Activated naive CD8-positive, alpha-beta T cell treated with anti-CD3 and anti-CD28 coated beads, Interleukin-2, amount 10 ng/mL, durations not matched to agents 7 days and 5 days (primary cell): Measurements from ENCODE around the gene TUBB8. TPM values are rescaled to one million over a fixed set of nuclear protein-coding genes. Genes with fewer than 3 reads are reported as not detected.

Experiments used
- ATAC-seq: fragments of 150-1000 bp; cut with Tn5 transposase; one replicate; pipeline ENCODE4 v1.10.0; 2021; ENCODE audit warnings: low read depth, moderate library complexity
- POLR2A ChIA-PET: fragments of 350-600 bp; sonication (Branson Sonifier 250); formaldehyde crosslinking; loops from one replicate; lab custom pipeline; 2021; ENCODE audit warnings: antibody characterized with exemption; lab: Charles Lee
- DNase-seq: peaks from one replicate; pipeline ENCODE4 v3.0.0; 2021
- H3K27ac Mint-ChIP-seq: one replicate; pipeline ENCODE4 v1.8.0; 2022; ENCODE audit warnings: mild to moderate bottlenecking, mixed read lengths
- H3K27me3 Mint-ChIP-seq: one replicate; pipeline ENCODE4 v1.8.0; 2022; ENCODE audit warnings: mild to moderate bottlenecking, moderate library complexity, mixed read lengths
- H3K36me3 Mint-ChIP-seq: one replicate; pipeline ENCODE4 v1.8.0; 2021; ENCODE audit warnings: mild to moderate bottlenecking, mixed read lengths
- H3K4me1 Mint-ChIP-seq: one replicate; pipeline ENCODE4 v1.8.0; 2021; ENCODE audit warnings: mixed read lengths
- H3K4me3 Mint-ChIP-seq: one replicate; pipeline ENCODE4 v1.8.0; 2022; ENCODE audit warnings: mild to moderate bottlenecking, moderate library complexity, mixed read lengths
- H3K9me3 Mint-ChIP-seq: one replicate; pipeline ENCODE4 v1.8.0; 2021; ENCODE audit warnings: mixed read lengths
- total RNA-seq, 2 experiments: library from RNA; stranded (reverse); gene quantifications; one replicate each; pipeline ENCODE4 v1.2.3, GENCODE V29; 2021

Gene TUBB8
- total RNA-seq: not detected

DNA sequence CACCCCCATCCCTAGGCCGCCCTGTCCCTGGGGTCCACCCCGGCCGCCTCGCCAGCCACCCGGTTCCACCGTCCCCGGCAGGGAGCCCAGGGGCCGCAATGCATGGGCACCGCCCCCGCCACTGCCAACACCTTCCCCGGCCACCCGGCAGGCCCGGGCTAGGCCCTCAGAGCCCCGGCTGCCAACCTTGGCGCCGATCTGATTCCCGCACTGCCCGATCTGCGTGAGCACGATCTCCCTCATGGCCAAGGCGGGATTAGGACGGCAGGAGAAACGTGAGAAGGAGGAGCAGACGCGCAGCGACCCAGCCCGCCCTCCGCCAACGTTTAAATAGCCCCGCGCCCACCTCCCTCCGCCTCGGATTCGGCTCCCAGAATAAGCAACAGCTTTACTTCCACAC lies at the start of gene TUBB8:
Gene TUBB8 (minus strand): TSS at position 301 of the 400 bp plus-strand sequence. CDS start 58 bp downstream, at position 243.
- no peaks in the 10 kb centered on the region for H3K36me3 Mint-ChIP-seq
- H3K4me1 Mint-ChIP-seq: no peaks in the 10 kb centered on the region
- no peak within 1 kb of the TSS for H3K27ac Mint-ChIP-seq
- DNase-seq: no peak
- ATAC-seq: no peak
- H3K9me3 Mint-ChIP-seq: no peaks in the 10 kb centered on the region
- no peak within 1 kb of the TSS for H3K4me3 Mint-ChIP-seq
- H3K27me3 Mint-ChIP-seq: peaks cover 2% of the 10 kb centered on the region
- POLR2A ChIA-PET: no interaction called here

GRCh38 chr10:96466-96865 lies 47.4 kb upstream of the TUBB8 start:
- Mint-ChIP-seq H3K4me1 (no peaks in the 10 kb centered on the region), H3K36me3 (peaks cover 5% of the 10 kb centered on the region), H3K9me3 (peaks cover 18% of the 10 kb centered on the region), H3K4me3 (no peak overlapping the region), H3K27me3 (peaks cover 3% of the 10 kb centered on the region), H3K27ac (no peak overlapping the region)
- POLR2A ChIA-PET: no interaction called here
- ATAC-seq (no peak), DNase-seq (no peak)

- POLR2A ChIA-PET: no interaction called here
- H3K9me3 Mint-ChIP-seq: peaks cover 18% of the 10 kb centered on the region
- DNase-seq: no peak
- no peak overlapping the region for H3K27ac Mint-ChIP-seq
- peaks cover 5% of the 10 kb centered on the region for H3K36me3 Mint-ChIP-seq
- H3K27me3 Mint-ChIP-seq: peaks cover 3% of the 10 kb centered on the region
- H3K4me3 Mint-ChIP-seq: no peak overlapping the region
- no peaks in the 10 kb centered on the region for H3K4me1 Mint-ChIP-seq
- ATAC-seq: no peak
Measured at GRCh38 chr10:95356-96115, 46.4 kb upstream of the TUBB8 start.

GRCh38 chr10:94613-95012 lies 45.5 kb upstream of the TUBB8 start:
- ATAC-seq (no peak), DNase-seq (no peak)
- Mint-ChIP-seq H3K4me3 (no peak overlapping the region), H3K27me3 (peaks cover 3% of the 10 kb centered on the region), H3K36me3 (peaks cover 5% of the 10 kb centered on the region), H3K4me1 (peaks cover 2% of the 10 kb centered on the region), H3K27ac (no peak overlapping the region), H3K9me3 (peaks cover 18% of the 10 kb centered on the region)
- POLR2A ChIA-PET: interaction anchor here (0.6 kb wide), 1 partner anchor 41 kb away, joined by 3 read pairs; the partner anchor contains the start of gene ZMYND11

GRCh38 chr10:92846-93245 lies 43.8 kb upstream of the TUBB8 start:
- no peak for ATAC-seq
- H3K9me3 Mint-ChIP-seq: peaks cover 18% of the 10 kb centered on the region
- DNase-seq: no peak
- H3K27me3 Mint-ChIP-seq: peaks cover 6% of the 10 kb centered on the region
- no peak overlapping the region for H3K27ac Mint-ChIP-seq
- H3K36me3 Mint-ChIP-seq: peaks cover 5% of the 10 kb centered on the region
- POLR2A ChIA-PET: no interaction called here
- peaks cover 5% of the 10 kb centered on the region for H3K4me1 Mint-ChIP-seq
- H3K4me3 Mint-ChIP-seq: no peak overlapping the region

GRCh38 chr10:92153-92552 lies 43.1 kb upstream of the TUBB8 start:
- DNase-seq (no peak), ATAC-seq (no peak)
- H3K4me1 Mint-ChIP-seq: peaks cover 8% of the 10 kb centered on the region
- peaks cover 6% of the 10 kb centered on the region for H3K27me3 Mint-ChIP-seq
- H3K36me3 Mint-ChIP-seq: peaks cover 4% of the 10 kb centered on the region
- H3K4me3 Mint-ChIP-seq: no peak overlapping the region
- no peak overlapping the region for H3K27ac Mint-ChIP-seq
- POLR2A ChIA-PET: no interaction called here
- peaks cover 14% of the 10 kb centered on the region for H3K9me3 Mint-ChIP-seq

DNA sequence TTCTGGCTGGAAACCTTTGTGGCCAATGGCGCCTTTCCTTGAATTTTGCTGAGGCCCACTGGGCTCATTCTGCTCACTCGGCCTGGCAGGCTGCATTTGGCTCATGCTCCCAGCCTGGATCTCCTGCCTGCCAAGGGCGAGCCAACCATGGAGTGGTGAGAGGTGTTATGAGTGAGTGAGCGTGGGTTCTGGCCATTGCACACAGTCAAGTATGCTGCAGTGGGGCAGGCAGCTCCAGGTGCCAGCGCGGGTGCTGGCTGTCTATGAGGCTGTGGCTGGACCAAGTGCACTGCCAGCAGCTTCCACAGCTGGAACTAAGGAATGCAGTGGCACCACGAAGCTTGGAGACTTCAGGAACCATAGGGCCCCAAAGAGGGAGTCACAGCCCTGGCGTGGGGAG lies 42.2 kb upstream of the TUBB8 start:
- H3K4me1 Mint-ChIP-seq: peaks cover 8% of the 10 kb centered on the region
- POLR2A ChIA-PET: no interaction called here
- peaks cover 10% of the 10 kb centered on the region for H3K9me3 Mint-ChIP-seq
- ATAC-seq (no peak), DNase-seq (no peak)
- H3K4me3 Mint-ChIP-seq: no peak overlapping the region
- no peak overlapping the region for H3K27ac Mint-ChIP-seq
- peaks cover 3% of the 10 kb centered on the region for H3K36me3 Mint-ChIP-seq
- H3K27me3 Mint-ChIP-seq: peaks cover 6% of the 10 kb centered on the region

GRCh38 chr10:90161-90560 lies 41.1 kb upstream of the TUBB8 start:
- Mint-ChIP-seq H3K36me3 (no peaks in the 10 kb centered on the region), H3K4me3 (no peak overlapping the region), H3K27me3 (peaks cover 6% of the 10 kb centered on the region), H3K27ac (no peak overlapping the region), H3K4me1 (peaks cover 8% of the 10 kb centered on the region), H3K9me3 (peaks cover 5% of the 10 kb centered on the region)
- ATAC-seq (no peak), DNase-seq (no peak)
- POLR2A ChIA-PET: no interaction called here

DNA sequence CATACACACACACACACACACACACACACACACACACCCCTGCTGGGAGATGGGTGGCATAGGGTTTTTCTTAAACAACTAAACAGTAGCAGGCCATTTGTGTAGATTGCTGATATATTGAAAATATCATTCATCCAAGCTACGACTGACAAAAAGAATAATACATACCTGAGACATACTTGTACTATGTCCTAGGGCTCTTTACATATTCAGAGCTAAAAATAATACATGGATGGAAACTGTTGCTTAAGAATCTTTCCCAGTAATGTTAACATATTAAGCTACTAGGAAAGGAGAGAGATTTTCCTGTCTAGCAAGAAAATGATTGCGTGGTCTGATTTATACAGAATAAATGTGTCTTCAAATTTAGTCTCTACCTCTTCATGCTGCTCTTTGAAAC lies 40.2 kb upstream of the TUBB8 start:
- no peaks in the 10 kb centered on the region for H3K9me3 Mint-ChIP-seq
- ATAC-seq (no peak), DNase-seq (no peak)
- no peak overlapping the region for H3K4me3 Mint-ChIP-seq
- peaks cover 8% of the 10 kb centered on the region for H3K4me1 Mint-ChIP-seq
- H3K27ac Mint-ChIP-seq: no peak overlapping the region
- peaks cover 6% of the 10 kb centered on the region for H3K27me3 Mint-ChIP-seq
- H3K36me3 Mint-ChIP-seq: no peaks in the 10 kb centered on the region
- POLR2A ChIA-PET: interaction anchor here (0.6 kb wide), 1 partner anchor 15 kb away, joined by 3 read pairs; no protein-coding TSS in a partner anchor

DNA sequence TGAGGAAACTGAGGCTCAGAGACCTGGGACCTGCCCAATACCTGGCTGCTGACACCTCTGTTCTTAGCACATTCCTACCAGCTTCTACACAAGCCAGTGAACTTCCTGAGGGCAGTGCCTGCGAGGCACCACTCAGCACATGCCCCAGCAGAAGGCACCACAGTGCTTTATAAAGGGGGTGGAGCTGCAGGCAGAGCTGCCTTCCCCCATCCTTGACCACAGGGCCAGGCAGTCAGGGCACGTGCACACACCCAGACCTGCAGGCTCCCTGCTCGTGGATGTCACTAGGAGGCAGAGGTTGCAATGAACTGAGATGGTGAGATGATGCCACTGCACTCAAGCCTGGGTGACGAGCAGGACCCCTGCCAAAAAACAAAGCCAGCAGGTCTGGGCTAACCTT lies 39.2 kb upstream of the TUBB8 start:
- peaks cover 3% of the 10 kb centered on the region for H3K27me3 Mint-ChIP-seq
- H3K27ac Mint-ChIP-seq: no peak overlapping the region
- H3K36me3 Mint-ChIP-seq: no peaks in the 10 kb centered on the region
- H3K9me3 Mint-ChIP-seq: no peaks in the 10 kb centered on the region
- POLR2A ChIA-PET: no interaction called here
- DNase-seq (no peak), ATAC-seq (no peak)
- H3K4me1 Mint-ChIP-seq: peaks cover 8% of the 10 kb centered on the region
- H3K4me3 Mint-ChIP-seq: no peak overlapping the region

GRCh38 chr10:87177-88080 lies 38.3 kb upstream of the TUBB8 start:
- Mint-ChIP-seq H3K27me3 (peaks cover 3% of the 10 kb centered on the region), H3K4me1 (peaks cover 8% of the 10 kb centered on the region), H3K9me3 (no peaks in the 10 kb centered on the region), H3K27ac (no peak overlapping the region), H3K36me3 (no peaks in the 10 kb centered on the region), H3K4me3 (no peak overlapping the region)
- ATAC-seq: no peak
- POLR2A ChIA-PET: no interaction called here
- no peak for DNase-seq

DNA sequence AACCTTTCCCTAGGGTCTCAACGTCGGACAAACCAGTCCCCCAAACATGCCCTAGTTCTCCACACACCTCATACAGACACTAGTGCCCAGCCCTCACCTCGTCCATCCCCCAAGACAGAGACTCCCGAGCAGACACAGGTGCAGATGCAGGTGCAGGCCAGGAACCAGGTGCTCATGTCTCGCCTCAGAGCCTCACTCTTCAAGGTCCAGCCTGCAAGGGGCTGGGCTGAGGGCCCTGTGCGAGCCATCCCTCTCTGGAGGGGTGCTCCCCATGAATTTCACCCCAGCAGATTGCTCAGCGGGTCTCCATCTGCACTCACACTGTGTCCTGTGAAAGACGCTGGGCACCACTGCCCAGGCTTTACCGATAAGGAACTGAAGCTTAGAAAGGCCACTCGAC lies 36.9 kb upstream of the TUBB8 start:
- POLR2A ChIA-PET: no interaction called here
- no peak overlapping the region for H3K27ac Mint-ChIP-seq

DNA sequence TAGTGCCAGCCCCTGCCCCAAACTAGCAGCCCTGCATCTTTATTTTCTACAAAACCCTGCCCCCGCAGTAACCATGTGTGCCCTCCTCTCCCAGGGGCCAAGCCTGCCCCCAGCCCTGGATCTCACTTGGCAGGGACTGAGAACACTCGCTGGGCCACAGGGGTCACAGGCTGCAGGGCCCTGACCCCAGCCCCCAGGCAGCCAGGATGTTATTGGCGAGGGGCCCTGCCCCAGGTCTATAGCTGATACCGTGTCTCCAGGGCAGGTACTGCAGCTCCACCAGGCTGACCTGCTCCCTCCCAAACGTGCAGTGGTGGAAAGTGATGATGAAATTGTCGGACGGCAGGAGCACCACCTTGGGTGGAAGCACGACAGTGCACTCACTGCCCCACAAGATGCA lies 35.9 kb upstream of the TUBB8 start:
- Mint-ChIP-seq H3K36me3 (no peaks in the 10 kb centered on the region), H3K27ac (no peak overlapping the region), H3K4me3 (no peak overlapping the region)

More for the DNA sequence above, 36.9 kb upstream of the TUBB8 start:
- H3K27me3 Mint-ChIP-seq: peaks cover 3% of the 10 kb centered on the region
- no peaks in the 10 kb centered on the region for H3K36me3 Mint-ChIP-seq
- ATAC-seq (no peak), DNase-seq (no peak)
- H3K4me3 Mint-ChIP-seq: no peak overlapping the region
- peaks cover 8% of the 10 kb centered on the region for H3K4me1 Mint-ChIP-seq
- no peaks in the 10 kb centered on the region for H3K9me3 Mint-ChIP-seq

More for the DNA sequence above, 35.9 kb upstream of the TUBB8 start:
- no peak for ATAC-seq
- POLR2A ChIA-PET: no interaction called here
- peaks cover 3% of the 10 kb centered on the region for H3K27me3 Mint-ChIP-seq
- peaks cover 6% of the 10 kb centered on the region for H3K4me1 Mint-ChIP-seq
- no peaks in the 10 kb centered on the region for H3K9me3 Mint-ChIP-seq
- DNase-seq: no peak
